SU-DHL-6 (cell line): ENCODE data around the gene DHFR2.

Experiments
- H2AFZ ChIP-seq: fragments of 200-600 bp; sonication (generic); 2 replicates; pipeline ENCODE4 v1.6.1; 2014; ENCODE audit warnings: low read depth, mild to moderate bottlenecking, moderate library complexity, mixed read lengths, antibody characterized with exemption, low read length; ENCODE audit not compliant: severe bottlenecking
- H3F3A ChIP-seq: fragments of 200-600 bp; shearing (Covaris generic); 2 replicates; pipeline ENCODE4 v1.6.0; 2016; ENCODE audit warnings: antibody characterized with exemption, mild to moderate bottlenecking; ENCODE audit not compliant: insufficient read depth
- H3K27ac ChIP-seq: fragments of 200-600 bp; sonication (generic); 2 replicates; pipeline ENCODE4 v1.5.1; 2016; ENCODE audit warnings: low read depth, mild to moderate bottlenecking, low read length, moderate library complexity, mixed read lengths
- H3K27me3 ChIP-seq: fragments of 200-600 bp; sonication (generic), shearing (Covaris generic); 2 replicates; pipeline ENCODE4 v1.6.0; 2014; ENCODE audit warnings: mild to moderate bottlenecking, low read length
- H3K36me3 ChIP-seq: fragments of 200-600 bp; sonication (generic); 2 replicates; pipeline ENCODE4 v1.6.1; 2014; ENCODE audit warnings: mild to moderate bottlenecking, low read length, mixed read lengths
- H3K4me2 ChIP-seq: fragments of 300-600, 200-600 bp; shearing (Covaris generic), sonication (generic); 2 replicates; pipeline ENCODE4 v1.6.0; 2014; ENCODE audit warnings: low read length, low read depth, mild to moderate bottlenecking; ENCODE audit not compliant: poor library complexity, severe bottlenecking
- H3K4me3 ChIP-seq: fragments of 200-600 bp; sonication (generic); 2 replicates; pipeline ENCODE4 v1.5.1; 2014; ENCODE audit warnings: antibody characterized with exemption, low read length, mild to moderate bottlenecking, mixed read lengths; ENCODE audit not compliant: insufficient read depth, poor library complexity, severe bottlenecking
- H3K79me2 ChIP-seq: fragments of 200-600 bp; sonication (generic); 2 replicates; pipeline ENCODE4 v1.6.1; 2014; ENCODE audit warnings: mild to moderate bottlenecking, low read length, moderate library complexity; ENCODE audit not compliant: insufficient read depth
- H3K9ac ChIP-seq: fragments of 200-600 bp; sonication (generic); 2 replicates; pipeline ENCODE4 v1.7.0; 2014; ENCODE audit warnings: mild to moderate bottlenecking, low read length
- H3K9me2 ChIP-seq: fragments of 200-600 bp; sonication (generic); replicated peaks from 2 replicates; pipeline ENCODE4 v1.6.1; 2014; ENCODE audit warnings: low read length; ENCODE audit not compliant: insufficient read depth
- H3K9me3 ChIP-seq: fragments of 200-600 bp; sonication (generic); 2 replicates; pipeline ENCODE4 v1.6.1; 2014; ENCODE audit warnings: low read length, mixed read lengths; ENCODE audit not compliant: insufficient read depth
- H4K20me1 ChIP-seq: fragments of 200-600 bp; sonication (generic); 2 replicates; pipeline ENCODE4 v1.6.1; 2014; ENCODE audit warnings: low read depth, mild to moderate bottlenecking, antibody characterized with exemption, low read length, moderate library complexity, mixed read lengths
- CTCF ChIP-seq: fragments of 200-600 bp; sonication (generic); IDR thresholded peaks from one replicate; pipeline ENCODE4 v1.5.1; 2017; ENCODE audit warnings: antibody characterized with exemption, mild to moderate bottlenecking, low read length, moderate library complexity; ENCODE audit not compliant: insufficient read depth, poor library complexity, severe bottlenecking
- EZH2phosphoT487 ChIP-seq: fragments of 200-600 bp; sonication (generic), shearing (Covaris generic); conservative IDR thresholded peaks from 2 replicates; pipeline ENCODE4 v1.6.1; 2018; ENCODE audit warnings: mild to moderate bottlenecking, antibody characterized with exemption, low read length, moderate library complexity, mixed read lengths

The DHFR2 gene

GRCh38 chr3:94076055-94076454 is 13.3 kb upstream of the DHFR2 start:
- Histone ChIP-seq H3K79me2 (peaks cover 46% of the 10 kb centered on the region), H3K27me3 (no peaks in the 10 kb centered on the region), H3K36me3 (no peaks in the 10 kb centered on the region; the same call in 1 of the 2 replicates), H3K9me3 (no peaks in the 10 kb centered on the region), H3F3A (no peaks in the 10 kb centered on the region), H3K27ac (no peak overlapping the region), H2AFZ (no peak overlapping the region), H3K9me2 (no peaks in the 10 kb centered on the region), H3K9ac (no peak overlapping the region), H4K20me1 (no peaks in the 10 kb centered on the region), H3K4me2 (no peak overlapping the region), H3K4me3 (no peak overlapping the region)
- TF ChIP-seq CTCF (no peak), EZH2phosphoT487 (no peak)

GRCh38 chr3:94071713-94072284 is 9.1 kb upstream of the DHFR2 start:
- no peaks in the 10 kb centered on the region for H3K9me3 ChIP-seq
- no peak overlapping the region for H2AFZ ChIP-seq
- H3K36me3 ChIP-seq: peaks cover 10% of the 10 kb centered on the region
- no peak overlapping the region for H3K9ac ChIP-seq
- no peaks in the 10 kb centered on the region for H3K27me3 ChIP-seq
- H3F3A ChIP-seq: no peaks in the 10 kb centered on the region
- TF ChIP-seq EZH2phosphoT487 (no peak), CTCF (no peak)
- H3K4me3 ChIP-seq: no peak overlapping the region
- H3K27ac ChIP-seq: no peak overlapping the region
- no peak overlapping the region for H3K4me2 ChIP-seq
- peaks cover 67% of the 10 kb centered on the region for H3K79me2 ChIP-seq
- no peaks in the 10 kb centered on the region for H3K9me2 ChIP-seq
- H4K20me1 ChIP-seq: no peaks in the 10 kb centered on the region

- no peak overlapping the region for H3K4me3 ChIP-seq
- no peaks in the 10 kb centered on the region for H3K9me3 ChIP-seq
- no peak overlapping the region for H3K27ac ChIP-seq
- peaks cover 60% of the 10 kb centered on the region for H3K79me2 ChIP-seq
- H3K9me2 ChIP-seq: no peaks in the 10 kb centered on the region
- H3K27me3 ChIP-seq: no peaks in the 10 kb centered on the region
- TF ChIP-seq EZH2phosphoT487: no peak
- no peak for TF ChIP-seq CTCF
- no peak overlapping the region for H2AFZ ChIP-seq
- H4K20me1 ChIP-seq: no peaks in the 10 kb centered on the region
- no peak overlapping the region for H3K4me2 ChIP-seq
- H3K36me3 ChIP-seq: peaks cover 18% of the 10 kb centered on the region
- H3F3A ChIP-seq: no peaks in the 10 kb centered on the region; the same call in 1 of the 2 replicates
- no peak overlapping the region for H3K9ac ChIP-seq
These were observed 7.7 kb upstream of the DHFR2 start for GRCh38 chr3:94070341-94070911.
